Activated naive CD8-positive, alpha-beta T cell treated with anti-CD3 and anti-CD28 coated beads, Interleukin-2, amount 10 ng/mL, durations not matched to agents 7 days and 5 days (primary cell): ENCODE measurements around the gene MYO15A. TPM values are rescaled to one million over a fixed set of nuclear protein-coding genes. Genes with fewer than 3 reads are reported as not detected.
A peak's percentile ranks its signal among the peaks of the same experiment; 100 is the strongest.

Experiments
- ATAC-seq: fragments of 150-1000 bp; cut with Tn5 transposase; one replicate; pipeline ENCODE4 v1.10.0; 2021; ENCODE audit warnings: low read depth, moderate library complexity
- POLR2A ChIA-PET: fragments of 350-600 bp; sonication (Branson Sonifier 250); formaldehyde crosslinking; loops from one replicate; lab custom pipeline; 2021; ENCODE audit warnings: antibody characterized with exemption; lab: Charles Lee
- DNase-seq: peaks from one replicate; pipeline ENCODE4 v3.0.0; 2021
- H3K27ac Mint-ChIP-seq: one replicate; pipeline ENCODE4 v1.8.0; 2022; ENCODE audit warnings: mild to moderate bottlenecking, mixed read lengths
- H3K27me3 Mint-ChIP-seq: one replicate; pipeline ENCODE4 v1.8.0; 2022; ENCODE audit warnings: mild to moderate bottlenecking, moderate library complexity, mixed read lengths
- H3K36me3 Mint-ChIP-seq: one replicate; pipeline ENCODE4 v1.8.0; 2021; ENCODE audit warnings: mild to moderate bottlenecking, mixed read lengths
- H3K4me1 Mint-ChIP-seq: one replicate; pipeline ENCODE4 v1.8.0; 2021; ENCODE audit warnings: mixed read lengths
- H3K4me3 Mint-ChIP-seq: one replicate; pipeline ENCODE4 v1.8.0; 2022; ENCODE audit warnings: mild to moderate bottlenecking, moderate library complexity, mixed read lengths
- H3K9me3 Mint-ChIP-seq: one replicate; pipeline ENCODE4 v1.8.0; 2021; ENCODE audit warnings: mixed read lengths
- total RNA-seq, 2 experiments: library from RNA; stranded (reverse); gene quantifications; one replicate each; pipeline ENCODE4 v1.2.3, GENCODE V29; 2021

The MYO15A gene
- total RNA-seq, 2 experiments from 2014 or later, result 1.0 TPM

GRCh38 chr17:18182978-18183333 lies 74.4 kb downstream of the MYO15A start:
- Mint-ChIP-seq H3K27me3 (no peaks in the 10 kb centered on the region), H3K36me3 (peaks cover 22% of the 10 kb centered on the region), H3K27ac (peak overlapping the region; percentile 98), H3K9me3 (no peaks in the 10 kb centered on the region), H3K4me1 (peaks cover 33% of the 10 kb centered on the region), H3K4me3 (peak overlapping the region; percentile 91)
- ATAC-seq, result peak; percentile 47
- POLR2A ChIA-PET, result interaction anchor here (1.0 to 4.1 kb wide), 8 partner anchors 17 to 223 kb away, joined by 3 to 14 read pairs (median 4); partner anchors contain the start of genes FLII and LLGL1
- DNase-seq, result peak; percentile 89

GRCh38 chr17:18183334-18184142 lies 75.0 kb downstream of the MYO15A start, which contains the start of gene ALKBH5:
Gene ALKBH5, plus strand, starts transcription at chr17:18183828. Its CDS starts 416 bp downstream, at chr17:18184244.
- Mint-ChIP-seq H3K27ac (peak within 1 kb of the TSS; percentile 98), H3K27me3 (no peaks in the 10 kb centered on the region), H3K4me1 (peaks cover 39% of the 10 kb centered on the region), H3K9me3 (no peaks in the 10 kb centered on the region), H3K36me3 (peaks cover 28% of the 10 kb centered on the region), H3K4me3 (peak within 1 kb of the TSS; percentile 91)
- ATAC-seq (peak; percentile 90), DNase-seq (peak; percentile 99)
- POLR2A ChIA-PET, result interaction anchor here (1.0 to 4.1 kb wide), 9 partner anchors 18 to 224 kb away, joined by 3 to 14 read pairs (median 4); partner anchors contain the start of genes FLII and LLGL1

GRCh38 chr17:18184143-18185031 lies 75.8 kb downstream of the MYO15A start:
- POLR2A ChIA-PET, result interaction anchor here (0.5 to 4.1 kb wide), 6 partner anchors 12 to 148 kb away, joined by 3 to 14 read pairs (median 5); partner anchors contain the start of gene LLGL1
- peak overlapping the region; percentile 91 for H3K4me3 Mint-ChIP-seq
- peaks cover 28% of the 10 kb centered on the region for H3K36me3 Mint-ChIP-seq
- peak overlapping the region; percentile 98 for H3K27ac Mint-ChIP-seq
- no peaks in the 10 kb centered on the region for H3K9me3 Mint-ChIP-seq
- peaks cover 41% of the 10 kb centered on the region for H3K4me1 Mint-ChIP-seq
- DNase-seq (peak; percentile 69), ATAC-seq (peak; percentile 3)
- H3K27me3 Mint-ChIP-seq, result no peaks in the 10 kb centered on the region

GRCh38 chr17:18185391-18185790 lies 76.8 kb downstream of the MYO15A start:
- Mint-ChIP-seq H3K36me3 (peaks cover 28% of the 10 kb centered on the region), H3K4me3 (peak overlapping the region; percentile 91), H3K9me3 (no peaks in the 10 kb centered on the region), H3K27me3 (no peaks in the 10 kb centered on the region), H3K4me1 (peaks cover 47% of the 10 kb centered on the region), H3K27ac (peak overlapping the region; percentile 73)
- no peak for ATAC-seq
- POLR2A ChIA-PET, result interaction anchor here (0.6 to 4.1 kb wide), 2 partner anchors 27 to 562 kb away, joined by 6 to 14 read pairs; no protein-coding TSS in a partner anchor
- DNase-seq, result no peak

- no peaks in the 10 kb centered on the region for H3K27me3 Mint-ChIP-seq
- no peaks in the 10 kb centered on the region for H3K9me3 Mint-ChIP-seq
- POLR2A ChIA-PET, result interaction anchor here (0.6 kb wide), 1 partner anchor 563 kb away, joined by 6 read pairs; no protein-coding TSS in a partner anchor
- H3K4me3 Mint-ChIP-seq, result peak overlapping the region; percentile 91
- no peak for DNase-seq
- H3K4me1 Mint-ChIP-seq, result peaks cover 52% of the 10 kb centered on the region
- H3K27ac Mint-ChIP-seq, result peak overlapping the region; percentile 73
- no peak for ATAC-seq
- H3K36me3 Mint-ChIP-seq, result peaks cover 30% of the 10 kb centered on the region
These were observed 77.5 kb downstream of the MYO15A start for GRCh38 chr17:18185832-18186626.

GRCh38 chr17:18186627-18186982 lies 78.0 kb downstream of the MYO15A start:
- POLR2A ChIA-PET, result no interaction called here
- Mint-ChIP-seq H3K27me3 (no peaks in the 10 kb centered on the region), H3K36me3 (peaks cover 30% of the 10 kb centered on the region), H3K27ac (peak overlapping the region; percentile 61), H3K4me3 (peak overlapping the region; percentile 91), H3K4me1 (peaks cover 53% of the 10 kb centered on the region), H3K9me3 (no peaks in the 10 kb centered on the region)
- no peak for DNase-seq
- ATAC-seq, result no peak

GRCh38 chr17:18187226-18187625 lies 78.7 kb downstream of the MYO15A start:
- peak overlapping the region; percentile 61 for H3K27ac Mint-ChIP-seq
- DNase-seq, result no peak
- H3K27me3 Mint-ChIP-seq, result no peaks in the 10 kb centered on the region
- no peak for ATAC-seq
- no peaks in the 10 kb centered on the region for H3K9me3 Mint-ChIP-seq
- peaks cover 30% of the 10 kb centered on the region for H3K36me3 Mint-ChIP-seq
- H3K4me3 Mint-ChIP-seq, result peak overlapping the region; percentile 91
- H3K4me1 Mint-ChIP-seq, result peaks cover 50% of the 10 kb centered on the region
- POLR2A ChIA-PET, result interaction anchor here (0.6 kb wide), 1 partner anchor 13 kb away, joined by 4 read pairs; no protein-coding TSS in a partner anchor

GRCh38 chr17:18187821-18188761 lies 79.5 kb downstream of the MYO15A start:
- peaks cover 49% of the 10 kb centered on the region for H3K4me1 Mint-ChIP-seq
- peak overlapping the region; percentile 23 for H3K27ac Mint-ChIP-seq
- ATAC-seq, result no peak
- DNase-seq, result no peak
- peak overlapping the region; percentile 91 for H3K4me3 Mint-ChIP-seq
- POLR2A ChIA-PET, result interaction anchor here (0.6 kb wide), 1 partner anchor 12 kb away, joined by 4 read pairs; no protein-coding TSS in a partner anchor
- no peaks in the 10 kb centered on the region for H3K9me3 Mint-ChIP-seq
- H3K27me3 Mint-ChIP-seq, result no peaks in the 10 kb centered on the region
- peaks cover 30% of the 10 kb centered on the region for H3K36me3 Mint-ChIP-seq

GRCh38 chr17:18190628-18191235 lies 82.2 kb downstream of the MYO15A start:
- H3K36me3 Mint-ChIP-seq, result peaks cover 36% of the 10 kb centered on the region
- DNase-seq (no peak), ATAC-seq (no peak)
- no peaks in the 10 kb centered on the region for H3K9me3 Mint-ChIP-seq
- H3K27me3 Mint-ChIP-seq, result no peaks in the 10 kb centered on the region
- no peak overlapping the region for H3K27ac Mint-ChIP-seq
- peaks cover 55% of the 10 kb centered on the region for H3K4me1 Mint-ChIP-seq
- peak overlapping the region; percentile 12 for H3K4me3 Mint-ChIP-seq
- POLR2A ChIA-PET, result no interaction called here

- Mint-ChIP-seq H3K27me3 (no peaks in the 10 kb centered on the region), H3K9me3 (no peaks in the 10 kb centered on the region), H3K36me3 (peaks cover 31% of the 10 kb centered on the region), H3K4me1 (peaks cover 49% of the 10 kb centered on the region), H3K4me3 (no peak overlapping the region), H3K27ac (no peak overlapping the region)
- no peak for ATAC-seq
- POLR2A ChIA-PET, result no interaction called here
- DNase-seq, result no peak
These were observed 82.7 kb downstream of the MYO15A start for GRCh38 chr17:18191236-18191667.

- H3K4me3 Mint-ChIP-seq, result no peak overlapping the region
- no peak overlapping the region for H3K27ac Mint-ChIP-seq
- POLR2A ChIA-PET, result no interaction called here
- peaks cover 27% of the 10 kb centered on the region for H3K36me3 Mint-ChIP-seq
- DNase-seq (no peak), ATAC-seq (peak; percentile 35)
- no peaks in the 10 kb centered on the region for H3K27me3 Mint-ChIP-seq
- H3K4me1 Mint-ChIP-seq, result peaks cover 43% of the 10 kb centered on the region
- H3K9me3 Mint-ChIP-seq, result no peaks in the 10 kb centered on the region
These were observed 83.4 kb downstream of the MYO15A start for GRCh38 chr17:18191967-18192366.
